NCI-H2107 treated with DMSO at 0.1 percent for 48 hours (cell line): Measurements from ENCODE around the gene MEST.
"Not testable (repeated sequence)": the region's sequence is repeated elsewhere in the genome, so short reads cannot be mapped to it uniquely, and the experiment has no call there.

ENCODE experiments used
- DNase-seq: peaks from one replicate; lab custom pipeline; 2025; ENCODE audit not compliant: unreplicated experiment; lab: John Stamatoyannopoulos, UW

The MEST gene

DNA sequence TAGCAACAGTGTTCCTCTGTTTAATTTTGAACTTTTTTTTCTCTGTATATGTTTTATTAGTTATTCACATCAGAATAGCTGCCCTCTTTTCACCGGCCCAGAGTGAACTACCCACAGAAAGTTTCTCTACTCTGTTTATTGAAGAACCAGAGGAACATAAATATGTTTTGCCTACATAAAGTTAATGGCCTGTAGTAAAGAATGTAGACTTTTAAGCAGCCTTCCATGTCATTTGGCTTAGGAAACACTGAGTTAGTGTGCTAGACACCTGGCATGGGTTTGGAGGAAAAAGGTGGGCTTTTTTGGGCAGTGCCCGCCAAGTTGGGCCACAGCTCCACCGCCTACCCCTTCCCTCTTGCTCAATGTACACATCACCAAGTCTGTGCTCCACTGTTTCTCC, 8.9 kb upstream of the MEST start:
- DNase-seq: no peak

- no peak for DNase-seq
These were observed 6.2 kb upstream of the MEST start for GRCh38 chr7:130485734-130486113.

DNA sequence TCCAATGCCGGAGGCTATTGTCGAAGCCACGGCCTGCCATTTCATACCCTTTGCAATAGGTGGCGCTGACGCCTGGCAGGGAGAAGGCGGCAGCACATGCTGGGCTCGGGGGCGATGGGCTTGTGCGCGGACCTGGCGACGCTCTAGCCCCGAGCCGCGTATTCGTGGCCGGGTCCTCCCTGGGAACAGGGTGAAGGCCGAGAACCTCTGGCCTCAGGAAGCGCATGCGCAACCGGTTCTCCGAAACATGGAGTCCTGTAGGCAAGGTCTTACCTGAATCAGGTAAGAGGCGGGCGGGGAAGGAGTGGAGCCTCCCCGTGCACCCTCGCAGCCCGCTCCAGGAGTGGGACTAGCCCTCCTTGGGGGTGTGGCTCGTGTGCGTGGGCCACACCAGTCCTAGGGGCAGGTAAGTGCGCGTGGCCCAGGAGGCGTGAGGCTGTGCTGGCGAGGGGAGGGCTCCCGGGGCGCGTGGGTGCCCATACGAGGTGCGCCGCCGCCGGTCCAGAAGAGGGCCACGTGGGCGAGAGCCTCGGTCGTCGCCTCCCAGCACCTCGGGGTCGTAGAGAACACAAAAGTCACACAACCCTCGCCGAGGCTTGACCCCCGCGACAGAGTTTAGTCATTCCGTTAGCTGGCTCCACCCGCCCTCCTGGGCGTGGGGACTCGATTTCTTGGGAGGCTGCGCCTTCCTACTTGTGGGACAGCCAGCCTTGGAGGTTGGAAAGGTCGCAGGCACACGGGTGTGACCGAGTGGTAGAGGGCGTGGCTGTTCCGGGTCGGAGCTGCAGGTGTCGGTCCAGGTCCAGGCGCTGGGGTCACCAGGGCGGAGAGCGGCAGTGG, 5.6 kb upstream of the MEST start:
- no peak for DNase-seq

- no peak for DNase-seq
These were observed 4.9 kb upstream of the MEST start for GRCh38 chr7:130486954-130487436.

DNA sequence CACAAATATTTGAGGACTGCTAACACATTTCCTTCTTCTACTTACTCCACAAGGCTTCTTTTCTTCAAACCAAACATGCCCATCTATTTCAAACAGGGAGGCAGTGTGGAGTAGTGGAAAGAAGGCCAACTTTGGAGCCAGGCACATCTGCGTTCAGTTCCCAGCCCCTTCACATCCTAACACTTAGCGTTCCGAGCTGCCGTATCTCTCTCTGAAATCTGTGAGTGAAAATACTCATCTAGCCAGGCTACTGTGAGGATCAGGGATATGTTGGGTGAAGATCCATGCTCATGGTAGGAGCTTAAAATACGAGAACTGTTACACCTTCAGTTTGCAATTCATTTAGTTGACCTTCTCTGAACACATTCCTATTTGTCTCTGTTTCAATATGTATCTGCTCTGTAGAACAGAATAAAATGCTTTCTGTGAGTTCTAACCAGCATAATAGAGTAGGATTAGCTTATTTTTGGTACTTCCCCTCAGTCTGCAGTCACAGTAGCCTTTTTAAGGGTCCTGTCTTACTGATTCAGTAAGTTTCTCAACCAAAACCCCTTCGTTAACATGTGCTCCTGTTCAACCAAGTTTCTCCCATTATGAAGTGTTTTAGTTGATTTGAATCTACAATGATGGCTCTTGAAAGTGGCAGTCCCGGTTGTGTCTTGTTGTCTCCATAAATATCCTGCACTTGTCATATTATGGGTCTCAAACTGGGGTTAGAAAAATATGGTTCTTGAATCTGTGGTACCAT, 3.3 kb upstream of the MEST start:
- no peak for DNase-seq

GRCh38 chr7:130489140-130489983, 2.5 kb upstream of the MEST start:
- no peak for DNase-seq

DNA sequence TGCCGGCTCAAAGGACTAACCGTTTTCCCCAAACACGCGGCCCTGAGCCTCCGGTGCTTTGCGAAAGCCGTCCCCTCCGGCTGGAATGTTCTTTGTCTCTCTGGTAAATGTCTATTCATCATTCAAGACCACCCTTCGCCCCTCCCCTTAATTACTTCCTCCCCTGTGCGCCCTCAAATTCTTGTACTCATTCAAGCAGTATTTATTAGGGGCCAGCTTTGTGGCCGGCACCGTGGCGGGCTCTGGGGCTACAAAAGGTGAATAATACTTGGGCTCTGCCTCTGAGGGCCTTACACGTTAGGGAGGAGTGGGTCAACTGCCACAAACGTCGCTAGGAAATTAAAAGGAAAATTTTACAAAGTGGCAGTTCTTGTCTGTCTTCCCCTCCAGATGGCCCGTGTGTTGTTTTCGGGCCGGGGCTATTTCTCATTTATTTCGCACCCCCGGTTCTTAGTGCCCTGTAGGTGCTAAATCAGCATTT, 1.5 kb upstream of the MEST start:
- no peak for DNase-seq

- DNase-seq: no peak
These were observed 739 bp upstream of the MEST start for GRCh38 chr7:130490888-130491804.

GRCh38 chr7:130492523-130493274, 814 bp downstream of the MEST start:
- no peak for DNase-seq

DNA sequence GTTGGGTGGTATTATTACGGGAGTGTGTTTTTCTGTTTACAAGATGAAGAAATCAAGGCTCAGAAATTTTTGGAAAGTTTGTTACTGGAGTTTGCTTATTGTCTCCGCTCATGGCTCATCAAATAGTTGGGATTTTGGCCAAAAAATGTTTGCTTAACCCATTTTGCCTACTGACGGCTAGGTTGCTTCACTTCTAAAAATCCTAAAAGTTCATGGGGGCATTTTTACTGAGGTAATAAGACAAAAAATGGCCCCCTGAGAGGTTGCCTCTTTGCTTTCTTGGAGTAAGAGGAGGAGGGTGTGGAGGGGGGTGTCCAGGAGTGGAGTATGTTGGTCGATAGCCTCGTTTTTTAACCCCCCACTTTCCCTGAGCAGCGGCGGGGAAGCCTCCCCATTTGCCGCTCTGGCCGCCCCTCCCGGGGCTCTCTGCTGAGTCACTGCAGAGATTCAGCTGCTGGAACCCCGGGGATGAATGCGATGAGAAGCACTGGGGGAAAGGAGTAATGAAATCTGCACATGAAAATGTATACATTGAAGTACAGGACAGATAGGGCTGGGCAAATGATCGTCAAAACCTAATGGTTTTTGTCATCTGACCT, 1.5 kb downstream of the MEST start:
- DNase-seq: no peak

GRCh38 chr7:130494431-130494858, 2.6 kb downstream of the MEST start:
- DNase-seq: no peak

- DNase-seq: no peak
These were observed 8.6 kb downstream of the MEST start for GRCh38 chr7:130500463-130500862.

- no peak for DNase-seq
These were observed 9.0 kb downstream of the MEST start for GRCh38 chr7:130500910-130501309.

- DNase-seq: no peak
These were observed 13.9 kb downstream of the MEST start for GRCh38 chr7:130505753-130506152.

GRCh38 chr7:130506358-130506757, 14.5 kb downstream of the MEST start:
- no peak for DNase-seq

- not testable (repeated sequence) for DNase-seq
These were observed 20.2 kb downstream of the MEST start for GRCh38 chr7:130512038-130512437.

DNA sequence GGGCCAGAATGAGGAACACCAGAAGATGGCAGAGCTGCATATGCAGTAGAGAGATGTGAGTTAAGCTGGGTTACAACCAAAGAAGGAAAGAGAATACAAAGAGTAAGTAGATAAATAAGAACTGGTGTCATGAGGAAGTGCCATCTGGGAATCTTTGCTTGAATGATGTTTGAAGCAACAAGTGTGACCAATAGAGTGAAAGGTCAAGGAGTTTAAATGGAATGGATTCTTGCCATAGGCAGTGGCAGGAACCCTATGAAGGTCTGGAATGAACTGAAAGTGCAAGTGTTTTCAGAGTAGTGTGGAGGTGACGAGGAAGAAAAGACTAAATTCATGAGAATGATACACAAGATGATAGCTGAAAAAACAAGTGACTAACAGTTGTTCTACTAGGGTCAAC, 21.6 kb downstream of the MEST start:
- DNase-seq: no peak

DNA sequence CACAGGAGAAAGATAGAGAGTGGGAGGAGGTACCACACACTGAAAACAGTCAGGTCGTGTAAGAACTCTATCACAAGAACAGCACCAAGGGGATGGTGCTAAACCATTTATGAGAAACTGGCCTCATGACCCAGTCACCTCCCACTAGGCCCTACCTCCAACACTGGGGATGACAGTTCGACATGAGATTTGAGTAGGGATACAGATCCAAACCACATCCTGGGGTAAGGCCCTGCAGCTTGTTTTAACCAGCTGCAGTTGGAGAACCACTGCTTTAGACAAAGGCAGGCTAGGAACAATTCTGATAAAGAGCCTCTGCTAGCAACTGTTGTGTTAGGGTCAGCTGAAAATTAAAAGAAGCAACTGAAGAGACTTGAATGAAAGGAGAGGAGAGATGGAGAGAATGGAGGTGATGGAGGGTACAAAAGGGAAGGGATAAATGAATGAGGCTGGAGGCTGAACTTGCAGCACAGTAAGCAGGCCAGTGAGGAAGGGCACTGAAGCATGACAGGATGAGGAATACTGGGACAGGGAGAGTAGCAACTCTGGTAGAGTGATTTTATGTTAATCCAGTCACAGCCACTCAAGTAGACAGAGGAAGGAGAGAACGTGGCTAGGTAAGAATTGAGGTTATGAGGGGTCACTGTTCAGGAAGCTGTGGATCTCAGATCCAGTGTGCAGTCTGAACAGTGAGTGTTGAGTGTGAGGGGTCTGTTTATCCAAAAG, 23.6 kb downstream of the MEST start:
- no peak for DNase-seq
